DOHH2 (cell line): ENCODE results near the gene GFRA1.

Experiments used
- H3F3A ChIP-seq: fragments of 200-600 bp; sonication (generic), shearing (Covaris generic); 2 replicates; pipeline ENCODE4 v1.6.0; 2016; ENCODE audit warnings: antibody characterized with exemption, mild to moderate bottlenecking; ENCODE audit not compliant: control insufficient read depth, insufficient read depth
- H3K27ac ChIP-seq: fragments of 200-600 bp; sonication (generic); 2 replicates; pipeline ENCODE4 v1.5.1; 2014; ENCODE audit warnings: low read depth, mild to moderate bottlenecking, low read length, moderate library complexity
- H3K27me3 ChIP-seq: fragments of 200-600 bp; sonication (generic); 2 replicates; pipeline ENCODE4 v1.6.1; 2014; ENCODE audit warnings: mild to moderate bottlenecking, low read length, mixed read lengths; ENCODE audit not compliant: control insufficient read depth
- H3K36me3 ChIP-seq: fragments of 200-600 bp; sonication (generic); 2 replicates; pipeline ENCODE4 v1.6.1; 2014; ENCODE audit warnings: mild to moderate bottlenecking, low read length, moderate library complexity, mixed read lengths; ENCODE audit not compliant: control insufficient read depth
- H3K4me1 ChIP-seq: fragments of 200-600 bp; sonication (generic); 2 replicates; pipeline ENCODE4 v1.6.1; 2014; ENCODE audit warnings: mild to moderate bottlenecking, low read length, mixed read lengths; ENCODE audit not compliant: control insufficient read depth
- H3K4me2 ChIP-seq: fragments of 200-600 bp; sonication (generic); 2 replicates; pipeline ENCODE4 v1.6.0; 2014; ENCODE audit warnings: mild to moderate bottlenecking, low read length, moderate library complexity
- H3K4me3 ChIP-seq: fragments of 200-600 bp; sonication (generic); 2 replicates; pipeline ENCODE4 v1.5.1; 2014; ENCODE audit warnings: mild to moderate bottlenecking, low read length, mixed read lengths
- H3K79me2 ChIP-seq: fragments of 200-600 bp; sonication (generic); 2 replicates; pipeline ENCODE4 v1.6.1; 2014; ENCODE audit warnings: mild to moderate bottlenecking, low read length, mixed read lengths; ENCODE audit not compliant: control insufficient read depth
- H3K9me2 ChIP-seq: fragments of 200-600 bp; sonication (generic); replicated peaks from 2 replicates; pipeline ENCODE4 v1.6.1; 2014; ENCODE audit warnings: mild to moderate bottlenecking, low read length, mixed read lengths; ENCODE audit not compliant: control insufficient read depth
- H3K9me3 ChIP-seq: fragments of 200-600 bp; sonication (generic); 2 replicates; pipeline ENCODE4 v1.6.1; 2014; ENCODE audit warnings: antibody characterized with exemption, low read length, mixed read lengths; ENCODE audit not compliant: control insufficient read depth, insufficient read depth
- H4K20me1 ChIP-seq: fragments of 200-600 bp; sonication (generic); 2 replicates; pipeline ENCODE4 v1.6.0; 2014; ENCODE audit warnings: low read depth, mild to moderate bottlenecking, antibody characterized with exemption, low read length, moderate library complexity; ENCODE audit not compliant: control insufficient read depth, insufficient read depth
- CTCF ChIP-seq: fragments of 200-600 bp; sonication (generic); IDR thresholded peaks from one replicate; pipeline ENCODE4 v1.5.1; 2014; ENCODE audit warnings: antibody characterized with exemption, mild to moderate bottlenecking, low read depth, low read length; ENCODE audit not compliant: poor library complexity, severe bottlenecking
- EZH2phosphoT487 ChIP-seq: fragments of 200-600 bp; sonication (generic); IDR thresholded peaks from 2 replicates; pipeline ENCODE4 v1.6.1; 2017; ENCODE audit warnings: borderline replicate concordance, mild to moderate bottlenecking, antibody characterized with exemption, low read length, moderate library complexity, mixed read lengths

Gene GFRA1

GRCh38 chr10:116096526-116096925, 176.5 kb downstream of the GFRA1 start:
- Histone ChIP-seq H4K20me1 (no peaks in the 10 kb centered on the region), H3K79me2 (no peaks in the 10 kb centered on the region), H3K27ac (no peak overlapping the region), H3K27me3 (no peaks in the 10 kb centered on the region), H3K9me2 (no peaks in the 10 kb centered on the region), H3K4me2 (no peak overlapping the region), H3K4me1 (no peaks in the 10 kb centered on the region), H3K36me3 (no peaks in the 10 kb centered on the region), H3K4me3 (no peak overlapping the region), H3K9me3 (no peaks in the 10 kb centered on the region), H3F3A (no peaks in the 10 kb centered on the region)
- TF ChIP-seq EZH2phosphoT487, result no peak
- TF ChIP-seq CTCF, result no peak

- TF ChIP-seq CTCF (no peak), EZH2phosphoT487 (no peak)
- Histone ChIP-seq H3K27ac (no peak overlapping the region), H3K9me3 (no peaks in the 10 kb centered on the region), H3K79me2 (no peaks in the 10 kb centered on the region), H3F3A (no peaks in the 10 kb centered on the region), H3K9me2 (no peaks in the 10 kb centered on the region), H3K36me3 (no peaks in the 10 kb centered on the region), H3K4me3 (no peak overlapping the region), H4K20me1 (no peaks in the 10 kb centered on the region), H3K4me1 (no peaks in the 10 kb centered on the region), H3K27me3 (no peaks in the 10 kb centered on the region), H3K4me2 (no peak overlapping the region)
Measured at GRCh38 chr10:116094356-116094755, 178.7 kb downstream of the GFRA1 start.

DNA sequence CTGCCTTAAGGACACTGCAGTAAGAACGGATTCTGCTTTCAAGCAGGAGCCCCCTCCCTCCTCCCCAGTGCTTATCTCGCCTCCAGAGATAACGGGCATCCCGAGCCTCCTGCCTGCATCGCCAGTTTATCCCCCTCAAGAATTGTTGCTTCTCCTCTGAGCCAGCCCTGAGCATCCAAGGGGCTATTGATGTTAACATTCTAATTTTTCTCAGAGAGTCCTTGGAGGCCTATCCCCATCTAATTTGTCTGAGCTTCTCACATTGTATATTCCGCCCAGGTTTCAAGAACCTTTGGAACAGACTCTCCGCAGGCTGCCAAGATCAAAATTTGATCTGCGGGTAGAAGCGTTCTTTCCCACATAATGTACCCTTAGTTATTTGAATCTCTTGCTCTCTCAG, 180.0 kb downstream of the GFRA1 start:
- H3K9me3 ChIP-seq, result no peaks in the 10 kb centered on the region; the same call in 1 of the 2 replicates
- TF ChIP-seq CTCF, result no peak
- no peak for TF ChIP-seq EZH2phosphoT487

GRCh38 chr10:116088985-116089384, 184.0 kb downstream of the GFRA1 start:
- H3K27ac ChIP-seq, result no peak overlapping the region
- no peaks in the 10 kb centered on the region for H3K79me2 ChIP-seq
- H3K4me2 ChIP-seq, result no peak overlapping the region
- no peak overlapping the region for H3K4me3 ChIP-seq
- TF ChIP-seq EZH2phosphoT487 (no peak), CTCF (no peak)
- no peaks in the 10 kb centered on the region for H3K9me2 ChIP-seq
- no peaks in the 10 kb centered on the region for H3K27me3 ChIP-seq
- no peaks in the 10 kb centered on the region for H3K36me3 ChIP-seq
- H3K9me3 ChIP-seq, result no peaks in the 10 kb centered on the region; the same call in 1 of the 2 replicates
- no peaks in the 10 kb centered on the region for H4K20me1 ChIP-seq
- no peaks in the 10 kb centered on the region for H3F3A ChIP-seq
- H3K4me1 ChIP-seq, result no peaks in the 10 kb centered on the region

More for the DNA sequence above, 180.0 kb downstream of the GFRA1 start:
- Histone ChIP-seq H3K27ac (no peak overlapping the region), H3K27me3 (no peaks in the 10 kb centered on the region), H3K79me2 (no peaks in the 10 kb centered on the region), H3F3A (no peaks in the 10 kb centered on the region), H3K4me3 (no peak overlapping the region), H3K4me2 (no peak overlapping the region), H3K9me2 (no peaks in the 10 kb centered on the region), H3K36me3 (no peaks in the 10 kb centered on the region), H3K4me1 (no peaks in the 10 kb centered on the region), H4K20me1 (no peaks in the 10 kb centered on the region)
